ENCODE measurements around the gene GNPDA1. TPM values are rescaled to one million over a fixed set of nuclear protein-coding genes. Genes with fewer than 3 reads are reported as not detected.
"Not testable (repeated sequence)": the region's sequence is repeated elsewhere in the genome, so short reads cannot be mapped to it uniquely, and the experiment has no call there.

GNPDA1 gene
- 35.8 and 43.7 TPM in 2 replicates for total RNA-seq

DNA sequence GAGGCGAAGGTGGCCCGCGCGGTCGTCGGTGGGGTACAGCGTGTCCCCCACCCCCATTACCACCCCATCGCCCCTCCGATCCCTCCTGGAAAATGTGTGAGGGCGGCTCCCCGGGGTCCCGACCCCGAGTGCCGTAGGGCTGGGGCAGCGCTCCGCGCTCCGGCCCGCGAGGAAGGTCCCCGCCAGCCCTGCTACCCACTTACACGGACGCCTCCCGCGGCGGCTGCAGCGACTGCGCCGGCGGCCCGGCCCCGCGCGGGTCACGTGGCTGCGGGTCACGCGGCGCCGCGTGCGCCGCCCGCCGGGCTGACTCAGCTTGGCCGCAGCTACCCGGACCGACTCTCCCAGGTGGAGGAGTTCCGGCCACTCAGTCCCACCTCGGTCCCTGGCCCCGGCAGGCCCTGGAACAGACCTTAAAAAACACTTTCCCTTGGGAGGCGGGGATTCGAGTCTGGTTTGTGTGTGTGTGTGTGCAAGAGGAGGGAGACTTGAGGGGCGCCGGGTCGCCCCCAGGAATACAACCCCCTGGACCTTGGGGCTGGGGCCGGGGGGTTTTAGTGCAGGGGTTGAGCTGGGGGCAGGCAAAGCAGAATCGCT is at the start of gene GNPDA1:
Gene GNPDA1 (minus strand): TSS at position 236 of the 597 bp plus-strand sequence. CDS start 992 bp downstream, outside the sequence.
- H3K27ac Mint-ChIP-seq, result peak within 1 kb of the TSS; percentile 96

DNA sequence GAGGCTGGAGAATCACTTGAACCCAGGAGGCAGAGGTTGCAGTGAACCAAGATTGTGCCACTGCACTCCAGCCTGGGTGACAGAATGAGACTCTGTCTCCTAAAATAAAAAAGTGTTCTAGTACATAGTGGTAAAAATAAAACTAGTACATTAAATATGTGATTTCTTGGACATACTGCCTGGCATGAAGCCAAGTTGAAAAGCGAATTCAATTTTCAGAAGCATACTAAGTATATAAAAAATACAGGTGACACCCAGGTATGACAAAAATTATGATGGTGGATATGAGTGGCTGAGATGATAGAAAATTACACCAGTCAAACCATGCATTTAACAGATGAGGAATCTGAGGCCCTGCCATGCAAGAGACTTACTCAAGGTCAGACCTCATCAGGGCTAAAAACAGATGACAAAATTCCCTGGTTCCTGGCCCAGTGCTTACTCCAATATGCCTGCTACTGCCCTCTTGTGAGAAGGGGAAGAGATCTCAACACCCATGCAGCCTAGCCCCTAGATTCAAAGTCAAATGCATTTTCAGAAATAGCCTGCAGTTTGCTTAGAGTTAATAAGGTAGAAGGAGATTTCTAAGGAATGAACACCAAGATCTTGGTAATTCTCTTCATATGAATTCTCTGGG is 46.6 kb upstream of the GNPDA1 start:
- Mint-ChIP-seq H3K27me3 (ENCODE audit: low read depth) (no peaks in the 10 kb centered on the region), H3K36me3 (ENCODE audit: low read depth) (no peaks in the 10 kb centered on the region), H3K4me3 (ENCODE audit: low read depth) (no peak overlapping the region), H3K9me3 (no peaks in the 10 kb centered on the region), H3K27ac (no peak overlapping the region), H3K4me1 (ENCODE audit: low read depth) (peaks cover 17% of the 10 kb centered on the region)
- DNase-seq (ENCODE audit: low spot score), result no peak
- intact Hi-C loops (cut with micrococcal nuclease), result no loop called here

More for the DNA sequence above, at the start of gene GNPDA1:
- no peaks in the 10 kb centered on the region for H3K9me3 Mint-ChIP-seq
- peaks cover 64% of the 10 kb centered on the region for H3K4me1 Mint-ChIP-seq (ENCODE audit: low read depth)
- peaks cover 29% of the 10 kb centered on the region for H3K36me3 Mint-ChIP-seq (ENCODE audit: low read depth)
- H3K4me3 Mint-ChIP-seq (ENCODE audit: low read depth), result peak within 1 kb of the TSS; percentile 81
- H3K27me3 Mint-ChIP-seq (ENCODE audit: low read depth), result no peaks in the 10 kb centered on the region
- DNase-seq (ENCODE audit: low spot score), result peak; percentile 61
- intact Hi-C loops (cut with micrococcal nuclease), result no loop called here

DNA sequence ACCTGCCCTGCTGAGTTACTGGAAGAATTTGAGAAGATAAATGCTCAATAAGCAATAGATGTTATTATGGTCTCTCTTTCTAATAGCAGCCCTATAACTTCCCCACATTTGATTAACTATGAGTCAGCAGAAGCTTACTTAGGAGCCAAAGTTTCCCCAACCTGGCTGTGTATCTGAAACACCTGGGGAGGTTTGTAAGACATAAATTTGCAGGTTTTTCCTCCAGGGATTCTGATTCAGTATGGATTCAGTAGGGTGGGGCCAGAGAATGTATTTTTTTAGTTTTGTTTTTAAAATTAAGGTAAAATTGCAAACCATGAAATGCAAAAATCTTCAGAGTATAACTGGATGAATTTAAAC is 44.9 kb upstream of the GNPDA1 start:
- intact Hi-C loops (cut with micrococcal nuclease), result no loop called here
- H3K27me3 Mint-ChIP-seq (ENCODE audit: low read depth), result no peaks in the 10 kb centered on the region
- H3K9me3 Mint-ChIP-seq, result no peaks in the 10 kb centered on the region
- H3K27ac Mint-ChIP-seq, result no peak overlapping the region
- H3K4me3 Mint-ChIP-seq (ENCODE audit: low read depth), result no peak overlapping the region
- H3K36me3 Mint-ChIP-seq (ENCODE audit: low read depth), result no peaks in the 10 kb centered on the region
- H3K4me1 Mint-ChIP-seq (ENCODE audit: low read depth), result peaks cover 23% of the 10 kb centered on the region
- no peak for DNase-seq (ENCODE audit: low spot score)

DNA sequence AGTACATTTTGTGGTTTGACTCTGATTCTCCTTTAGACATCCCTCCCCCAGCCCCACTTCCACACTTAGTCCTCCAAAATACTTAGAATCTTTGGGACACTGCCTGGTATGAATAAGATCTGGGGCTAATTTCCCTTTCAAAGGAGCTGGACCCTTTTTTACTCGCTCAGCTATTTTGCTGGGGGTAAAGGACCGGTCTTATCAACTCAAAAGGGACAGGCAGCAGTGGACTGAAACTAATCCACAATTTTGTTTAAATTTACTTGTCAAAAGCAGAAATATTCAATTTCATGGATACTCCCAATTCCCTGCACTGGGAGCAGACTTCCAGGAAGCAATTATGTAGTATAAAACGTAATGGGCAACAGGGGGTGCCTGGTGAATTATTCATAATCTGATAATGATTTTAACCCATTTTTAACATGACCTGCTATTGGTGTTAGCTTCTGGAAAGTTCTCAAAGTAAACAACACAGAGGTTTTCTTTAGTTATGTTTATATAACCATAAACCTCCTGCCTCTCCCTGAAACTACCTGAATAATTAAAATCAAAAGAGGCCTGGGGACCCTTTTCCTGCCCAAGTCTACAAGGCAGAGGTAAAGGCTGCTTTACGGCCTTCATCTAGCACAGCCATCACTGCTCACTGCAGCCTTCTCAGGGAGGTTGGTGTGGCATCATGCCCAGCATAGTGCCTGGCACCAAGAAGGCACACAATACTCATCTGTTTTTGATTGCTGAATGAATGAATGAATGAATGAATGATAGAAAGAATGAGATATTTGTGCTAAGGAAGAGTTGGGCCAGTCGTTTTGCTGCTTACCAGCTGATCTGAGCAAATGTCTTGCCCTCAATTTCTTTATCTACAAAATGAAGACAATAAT is 44.2 kb upstream of the GNPDA1 start:
- no peaks in the 10 kb centered on the region for H3K27me3 Mint-ChIP-seq (ENCODE audit: low read depth)
- no peaks in the 10 kb centered on the region for H3K9me3 Mint-ChIP-seq
- H3K36me3 Mint-ChIP-seq (ENCODE audit: low read depth), result no peaks in the 10 kb centered on the region
- intact Hi-C loops (cut with micrococcal nuclease), result no loop called here
- H3K27ac Mint-ChIP-seq, result no peak overlapping the region
- no peak overlapping the region for H3K4me3 Mint-ChIP-seq (ENCODE audit: low read depth)
- DNase-seq (ENCODE audit: low spot score), result no peak
- peaks cover 23% of the 10 kb centered on the region for H3K4me1 Mint-ChIP-seq (ENCODE audit: low read depth)

DNA sequence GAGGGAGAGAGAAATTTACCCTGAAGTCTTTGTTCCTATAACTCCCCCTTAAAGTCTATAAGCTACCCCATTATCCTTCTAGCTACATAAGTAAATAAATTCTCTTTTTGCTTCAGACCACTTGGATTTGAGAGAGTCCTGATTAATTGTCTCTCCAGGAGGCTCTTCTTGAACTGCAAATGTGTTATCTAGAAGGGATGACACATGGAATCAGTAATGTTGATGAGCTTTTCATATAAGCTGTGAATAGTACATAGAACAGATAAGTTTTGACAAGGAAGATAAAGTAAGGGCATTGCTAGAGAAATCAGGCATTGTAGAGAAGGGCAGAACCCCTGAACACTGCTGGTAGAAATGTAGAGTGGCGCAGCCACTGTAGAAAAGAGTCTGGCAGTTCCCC is 42.5 kb upstream of the GNPDA1 start:
- no peaks in the 10 kb centered on the region for H3K27me3 Mint-ChIP-seq (ENCODE audit: low read depth)
- H3K36me3 Mint-ChIP-seq (ENCODE audit: low read depth), result no peaks in the 10 kb centered on the region

DNA sequence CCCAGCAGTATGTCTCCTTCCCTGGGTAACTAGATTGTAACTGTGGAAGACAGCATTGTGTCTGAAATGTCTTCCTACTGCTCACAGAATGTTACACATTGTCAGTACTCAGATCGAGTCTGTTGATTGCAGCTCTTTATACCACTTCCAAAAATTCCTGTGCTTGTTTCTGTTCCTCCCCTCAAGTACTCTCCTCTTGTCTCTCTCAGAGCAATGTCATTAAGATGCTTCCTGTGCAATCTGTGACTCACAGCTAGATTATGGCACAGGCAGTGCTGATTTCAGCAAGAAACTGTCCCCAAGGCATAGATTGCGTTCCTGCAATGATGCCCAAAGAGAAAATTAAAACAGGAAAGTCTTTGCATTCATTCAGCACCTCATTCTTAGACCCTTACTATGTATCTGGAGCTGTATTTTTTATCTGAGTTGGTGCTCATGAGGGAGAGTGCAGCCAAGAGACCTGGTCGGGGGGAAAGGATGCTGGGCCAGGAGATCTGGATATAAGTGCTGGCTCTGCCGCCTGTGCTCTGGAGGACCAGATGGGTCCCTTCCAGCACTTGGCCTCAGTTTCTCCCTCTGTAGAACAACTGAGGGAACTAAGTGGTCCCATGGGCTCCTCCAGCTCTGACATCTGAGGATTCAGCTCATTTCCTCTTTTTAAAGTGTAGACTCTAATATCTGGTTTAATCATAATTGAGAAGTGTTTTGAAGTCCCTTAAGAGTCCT is 40.8 kb upstream of the GNPDA1 start:
- no peaks in the 10 kb centered on the region for H3K27me3 Mint-ChIP-seq (ENCODE audit: low read depth)
- peak overlapping the region; percentile 23 for H3K27ac Mint-ChIP-seq
- no peak for DNase-seq (ENCODE audit: low spot score)
- H3K9me3 Mint-ChIP-seq, result no peaks in the 10 kb centered on the region
- peaks cover 23% of the 10 kb centered on the region for H3K4me1 Mint-ChIP-seq (ENCODE audit: low read depth)
- intact Hi-C loops (cut with micrococcal nuclease), result no loop called here
- no peaks in the 10 kb centered on the region for H3K36me3 Mint-ChIP-seq (ENCODE audit: low read depth)
- H3K4me3 Mint-ChIP-seq (ENCODE audit: low read depth), result no peak overlapping the region

More for the DNA sequence above, 42.5 kb upstream of the GNPDA1 start:
- H3K4me1 Mint-ChIP-seq (ENCODE audit: low read depth), result peaks cover 23% of the 10 kb centered on the region
- no peak for DNase-seq (ENCODE audit: low spot score)
- H3K9me3 Mint-ChIP-seq, result no peaks in the 10 kb centered on the region
- H3K27ac Mint-ChIP-seq, result no peak overlapping the region
- intact Hi-C loops (cut with micrococcal nuclease), result no loop called here
- H3K4me3 Mint-ChIP-seq (ENCODE audit: low read depth), result no peak overlapping the region

DNA sequence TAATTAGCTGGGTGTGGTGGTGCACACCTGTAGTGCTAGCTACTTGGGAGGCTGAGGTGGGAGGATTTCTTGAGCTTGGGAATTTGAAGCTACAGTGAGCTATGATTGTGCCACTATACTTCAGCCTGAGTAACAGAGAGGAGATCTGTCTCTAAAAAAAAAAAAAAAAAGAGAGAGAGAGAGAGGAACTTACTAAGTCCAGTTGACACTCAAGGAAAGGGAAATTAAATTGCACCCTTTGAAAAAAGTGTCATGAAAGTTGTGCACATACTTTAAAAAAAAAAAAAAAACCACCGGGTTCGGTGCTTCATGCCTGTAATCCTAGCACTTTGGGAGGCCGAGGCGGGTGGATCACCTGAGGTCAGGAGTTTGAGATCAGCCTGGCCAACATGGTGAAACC is 39.2 kb upstream of the GNPDA1 start:
- H3K27me3 Mint-ChIP-seq (ENCODE audit: low read depth); H3K4me3 Mint-ChIP-seq (ENCODE audit: low read depth); intact Hi-C loops (cut with micrococcal nuclease); DNase-seq (ENCODE audit: low spot score); H3K36me3 Mint-ChIP-seq (ENCODE audit: low read depth); H3K9me3 Mint-ChIP-seq; H3K27ac Mint-ChIP-seq: not testable (repeated sequence)
- H3K4me1 Mint-ChIP-seq (ENCODE audit: low read depth), result peaks cover 17% of the 10 kb centered on the region

DNA sequence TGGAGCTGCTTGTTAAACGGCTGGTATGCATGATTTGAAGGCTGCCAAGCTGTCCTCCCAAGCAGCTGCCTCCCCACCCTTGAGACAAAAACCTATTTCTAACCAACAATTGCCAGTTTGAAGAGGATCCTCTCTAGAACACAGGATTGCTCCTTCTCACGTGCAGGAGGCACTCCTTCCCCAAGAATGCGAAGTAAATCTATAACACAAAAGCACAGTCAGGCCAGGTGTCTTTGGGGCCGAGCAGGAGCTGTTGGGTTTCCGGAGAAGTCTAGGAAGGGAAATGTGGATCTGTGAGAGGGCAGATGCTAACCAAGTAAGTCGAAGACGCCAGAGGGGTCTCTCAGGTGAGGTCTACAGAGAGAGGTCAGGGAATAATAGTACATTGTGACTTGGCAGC is 35.4 kb upstream of the GNPDA1 start:
- H3K27ac Mint-ChIP-seq, result no peak overlapping the region
- intact Hi-C loops (cut with micrococcal nuclease), result no loop called here
- H3K4me1 Mint-ChIP-seq (ENCODE audit: low read depth), result peaks cover 4% of the 10 kb centered on the region
- no peaks in the 10 kb centered on the region for H3K27me3 Mint-ChIP-seq (ENCODE audit: low read depth)
- no peak overlapping the region for H3K4me3 Mint-ChIP-seq (ENCODE audit: low read depth)
- no peaks in the 10 kb centered on the region for H3K36me3 Mint-ChIP-seq (ENCODE audit: low read depth)
- H3K9me3 Mint-ChIP-seq, result no peaks in the 10 kb centered on the region
- DNase-seq (ENCODE audit: low spot score), result no peak

DNA sequence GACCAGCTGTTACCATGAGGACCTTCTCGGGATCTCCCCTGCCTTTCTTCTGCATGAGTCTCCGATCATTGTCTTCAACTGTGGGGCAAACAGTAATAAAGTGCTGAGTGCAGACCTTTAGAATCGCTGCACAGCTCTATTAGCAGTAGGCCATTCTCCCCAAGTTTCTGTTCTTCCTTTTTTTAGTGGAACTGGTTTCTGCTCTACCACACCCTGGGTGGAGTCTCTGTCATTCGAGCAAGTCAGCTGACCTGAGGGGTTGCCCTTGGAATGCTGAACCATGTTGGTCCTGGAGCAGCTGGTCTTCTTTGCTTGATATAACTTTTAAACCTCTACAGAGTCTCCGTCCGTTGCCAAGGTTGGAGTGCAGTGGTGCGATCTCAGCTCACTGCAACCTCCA is 33.4 kb upstream of the GNPDA1 start:
- no peak for DNase-seq (ENCODE audit: low spot score)
- no peak overlapping the region for H3K27ac Mint-ChIP-seq

DNA sequence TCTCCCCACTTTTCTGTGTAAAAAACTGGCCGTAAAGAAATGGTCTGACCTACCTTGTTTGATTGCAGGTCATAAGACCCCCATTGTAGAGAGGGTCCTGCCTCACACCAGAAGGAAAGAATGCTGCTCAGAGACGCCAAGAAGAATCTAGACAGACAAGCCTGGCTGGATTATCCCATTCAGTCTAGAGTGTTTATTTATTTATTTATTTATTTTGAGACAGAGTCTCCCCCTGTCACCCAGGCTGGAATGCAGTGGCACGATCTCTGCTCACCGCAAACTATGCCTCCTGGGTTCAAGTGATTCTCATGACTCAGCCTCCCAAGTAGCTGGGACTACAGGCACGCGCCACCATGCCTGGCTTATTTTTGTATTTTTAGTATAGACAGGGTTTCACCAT is 28.1 kb upstream of the GNPDA1 start:
- H3K4me3 Mint-ChIP-seq (ENCODE audit: low read depth); intact Hi-C loops (cut with micrococcal nuclease); DNase-seq (ENCODE audit: low spot score); H3K4me1 Mint-ChIP-seq (ENCODE audit: low read depth); H3K36me3 Mint-ChIP-seq (ENCODE audit: low read depth); H3K27ac Mint-ChIP-seq; H3K27me3 Mint-ChIP-seq (ENCODE audit: low read depth); H3K9me3 Mint-ChIP-seq: not testable (repeated sequence)

More for the DNA sequence above, 33.4 kb upstream of the GNPDA1 start:
- Mint-ChIP-seq H3K9me3 (no peaks in the 10 kb centered on the region), H3K27me3 (ENCODE audit: low read depth) (no peaks in the 10 kb centered on the region), H3K36me3 (ENCODE audit: low read depth) (no peaks in the 10 kb centered on the region), H3K4me1 (ENCODE audit: low read depth) (no peaks in the 10 kb centered on the region), H3K4me3 (ENCODE audit: low read depth) (no peak overlapping the region)
- intact Hi-C loops (cut with micrococcal nuclease), result no loop called here

DNA sequence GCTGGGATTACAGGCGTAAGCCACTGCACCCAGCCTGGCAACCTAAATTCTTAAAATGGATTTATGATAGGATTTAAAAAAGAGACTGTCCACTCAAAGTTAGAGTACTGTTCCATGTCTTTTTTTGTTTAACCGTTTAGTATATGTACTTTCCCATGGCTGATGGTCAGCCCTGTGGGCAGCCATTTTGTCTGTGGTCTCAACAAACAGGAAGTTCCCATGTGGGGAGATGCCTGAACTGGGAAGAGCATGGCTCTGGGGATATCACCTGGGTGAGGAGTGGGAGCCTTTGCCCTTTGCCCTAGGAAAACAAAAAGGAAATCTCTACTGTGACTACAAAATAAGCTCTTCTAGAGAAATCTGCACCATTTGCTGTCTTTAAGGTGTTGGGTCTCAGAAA is 27.5 kb upstream of the GNPDA1 start:
- no peak overlapping the region for H3K27ac Mint-ChIP-seq
- intact Hi-C loops (cut with micrococcal nuclease), result no loop called here
- no peaks in the 10 kb centered on the region for H3K27me3 Mint-ChIP-seq (ENCODE audit: low read depth)
- H3K4me3 Mint-ChIP-seq (ENCODE audit: low read depth), result no peak overlapping the region
- DNase-seq (ENCODE audit: low spot score), result no peak
- no peaks in the 10 kb centered on the region for H3K36me3 Mint-ChIP-seq (ENCODE audit: low read depth)
- no peaks in the 10 kb centered on the region for H3K9me3 Mint-ChIP-seq
- no peaks in the 10 kb centered on the region for H3K4me1 Mint-ChIP-seq (ENCODE audit: low read depth)

DNA sequence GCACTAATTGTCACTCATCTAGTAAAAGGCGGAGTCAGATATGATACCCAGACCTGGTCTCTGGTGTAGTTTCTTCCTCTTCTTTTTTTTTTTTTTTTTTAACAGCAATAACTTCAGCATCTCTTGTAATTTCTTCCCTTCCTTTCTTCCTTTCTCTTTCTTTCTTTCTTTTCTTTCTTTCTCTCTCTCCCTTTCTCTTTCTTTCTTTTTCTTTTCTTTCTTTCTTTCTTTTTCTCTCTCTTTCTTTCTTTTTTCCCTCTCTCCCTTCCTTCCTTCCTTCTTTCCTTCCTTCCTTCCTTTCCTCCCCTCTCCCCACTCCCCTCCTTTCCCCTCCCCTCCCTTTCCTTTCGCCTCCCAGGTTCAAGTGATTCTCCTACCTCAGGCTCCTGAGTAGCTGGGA is 25.9 kb upstream of the GNPDA1 start:
- no peaks in the 10 kb centered on the region for H3K9me3 Mint-ChIP-seq
- no peak overlapping the region for H3K4me3 Mint-ChIP-seq (ENCODE audit: low read depth)
- intact Hi-C loops (cut with micrococcal nuclease), result no loop called here
- no peak for DNase-seq (ENCODE audit: low spot score)
- H3K4me1 Mint-ChIP-seq (ENCODE audit: low read depth), result peaks cover 8% of the 10 kb centered on the region
- H3K27ac Mint-ChIP-seq, result no peak overlapping the region
- no peaks in the 10 kb centered on the region for H3K27me3 Mint-ChIP-seq (ENCODE audit: low read depth)
- H3K36me3 Mint-ChIP-seq (ENCODE audit: low read depth), result no peaks in the 10 kb centered on the region

Measured in activated T-helper 2 cell treated with anti-CD3 and anti-CD28 coated beads, Interferon-gamma antibody, Interleukin-2, Interleukin-4, amounts not matched to agents 10 μg/mL and 5 μg/mL and 100 μg/mL, durations not matched to agents 14 hours and 24 hours and 36 hours (primary cell).